GM19043 (cell line): Measurements from ENCODE around the gene CCT5.
A peak's percentile ranks its signal among the peaks of the same experiment; 100 is the strongest.
"Not testable (repeated sequence)": the region's sequence is repeated elsewhere in the genome, so short reads cannot be mapped to it uniquely, and the experiment has no call there.

Experiments
- ATAC-seq: cut with Tn5 transposase; IDR thresholded peaks from one replicate; pipeline ENCODE4 v1.9.1; 2021; ENCODE audit warnings: low read depth; ENCODE audit not compliant: unreplicated experiment

Gene CCT5

DNA sequence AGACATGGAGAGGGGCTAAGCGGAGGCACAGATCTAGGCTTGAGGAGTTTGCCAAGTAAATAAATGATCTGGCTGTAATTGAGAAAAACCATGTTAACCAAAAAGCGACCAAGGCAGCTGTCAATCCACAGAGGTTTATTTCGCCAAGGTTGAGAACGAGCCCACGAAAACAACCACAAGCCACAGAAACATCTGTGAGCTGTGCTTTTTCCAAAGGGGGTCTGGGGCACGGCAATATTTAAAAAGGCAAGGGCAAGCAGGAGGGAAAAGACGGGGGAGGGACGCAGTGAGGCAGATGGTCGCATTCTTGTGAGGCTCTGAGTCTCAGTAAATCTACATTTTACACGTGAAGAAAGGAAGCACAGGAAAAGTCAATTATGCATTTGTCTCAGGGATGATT, 25.4 kb downstream of the CCT5 start:
- ATAC-seq: no peak

DNA sequence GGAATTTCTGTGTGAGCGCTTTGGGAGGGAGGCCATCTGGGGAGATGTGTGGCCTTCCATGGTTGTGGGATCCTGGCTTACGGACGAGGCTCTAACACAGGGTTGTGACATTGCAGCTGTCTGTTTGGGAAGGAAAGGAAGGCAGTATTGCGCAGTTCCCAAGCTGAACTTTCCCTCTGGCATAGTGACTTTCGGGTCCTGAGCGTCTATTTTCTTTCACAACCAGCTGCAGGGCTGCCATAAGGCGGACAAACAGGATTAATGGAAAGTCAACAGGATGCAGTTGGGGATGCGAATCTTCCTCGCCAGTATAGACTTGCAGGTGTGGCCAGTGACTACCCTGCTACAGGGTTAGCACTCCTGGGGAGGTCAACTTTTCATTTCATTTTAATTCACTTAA, 25.9 kb downstream of the CCT5 start:
- ATAC-seq: no peak

DNA sequence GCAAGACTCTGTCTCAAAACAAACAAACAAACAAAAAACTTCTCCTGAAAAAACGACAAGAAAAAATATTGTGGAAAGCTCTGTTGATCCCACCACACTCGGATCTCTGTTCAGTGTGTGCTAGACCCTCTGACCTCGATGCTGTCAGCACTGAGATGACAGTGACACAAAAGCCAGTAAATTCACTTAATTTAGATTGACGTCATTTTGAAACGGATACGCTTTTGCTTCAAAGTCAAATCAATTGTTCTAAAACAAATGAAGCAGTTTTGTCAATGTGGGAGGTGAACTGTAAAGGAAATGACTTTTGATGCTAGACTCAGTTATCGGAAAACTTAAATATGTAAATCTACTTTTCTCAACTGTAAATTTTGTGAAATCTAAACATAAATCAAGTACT, 26.6 kb downstream of the CCT5 start:
- no peak for ATAC-seq

DNA sequence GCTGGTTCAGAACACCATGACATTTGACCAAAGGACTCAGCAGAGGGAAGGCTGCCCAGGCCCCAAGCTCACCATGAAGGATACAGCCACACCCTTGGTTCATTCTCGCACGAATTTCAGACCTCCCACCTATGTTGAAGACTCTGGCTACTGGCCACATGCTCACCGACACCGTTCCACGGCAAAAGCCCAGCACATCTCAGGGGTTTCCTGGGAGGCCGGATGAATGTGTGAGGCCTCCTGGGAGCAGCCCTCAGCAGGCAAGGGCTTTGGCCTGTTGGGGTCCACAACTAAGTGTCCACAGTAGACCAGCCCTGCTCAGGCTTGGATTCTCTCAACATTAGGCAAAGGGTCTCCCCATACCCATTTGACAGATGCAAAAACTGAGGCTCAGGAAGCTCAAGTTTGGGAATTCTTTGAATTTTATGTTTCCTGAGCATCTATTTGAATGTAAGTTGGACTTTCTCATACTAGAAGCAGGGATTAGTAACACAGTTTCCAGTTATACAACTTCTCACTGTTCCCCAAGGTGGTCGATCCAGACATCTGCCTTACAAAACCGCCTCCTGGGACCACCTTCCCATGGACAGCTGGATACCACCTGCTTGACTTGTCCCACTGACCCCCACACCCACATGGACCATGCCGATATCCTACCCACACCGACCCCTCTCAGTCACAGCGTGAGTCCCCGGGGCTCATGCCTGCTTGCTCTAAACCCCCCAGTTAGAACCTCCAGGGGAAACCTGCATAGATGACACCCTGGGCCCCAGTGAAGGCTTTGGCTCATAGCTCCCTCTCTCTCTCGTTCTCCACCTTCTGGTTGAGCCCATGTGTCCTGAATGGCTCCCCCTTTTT, 27.9 kb downstream of the CCT5 start:
- ATAC-seq: no peak

DNA sequence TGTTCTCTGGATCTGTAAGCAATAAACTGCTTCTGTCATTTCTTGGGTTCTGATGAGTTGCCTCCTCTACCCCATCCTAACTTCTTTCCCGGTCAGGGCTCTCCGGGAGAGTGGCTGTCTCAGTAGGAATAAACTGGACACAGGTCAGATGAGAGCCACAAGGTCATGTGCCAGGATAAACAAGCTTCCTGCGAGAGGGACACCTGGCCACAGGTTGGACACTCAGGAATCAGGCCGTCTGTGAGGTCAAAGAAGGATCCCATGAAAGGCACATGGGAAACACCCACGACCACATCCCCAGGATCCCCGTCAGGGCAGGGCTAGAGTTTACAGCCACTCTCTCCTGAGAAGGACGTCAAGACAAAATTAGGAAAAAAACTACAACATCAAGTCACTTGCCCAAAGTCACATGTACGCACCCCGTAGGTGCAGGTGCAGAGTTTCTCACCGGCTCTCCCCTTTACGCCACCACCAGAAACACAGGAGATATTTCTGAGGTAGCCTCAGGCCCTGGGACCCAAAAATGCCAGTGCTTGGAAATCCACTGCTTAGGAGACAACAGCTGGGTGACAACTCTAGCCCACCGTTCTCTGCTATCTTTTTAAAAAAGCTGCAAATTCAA, 28.7 kb downstream of the CCT5 start:
- no peak for ATAC-seq

DNA sequence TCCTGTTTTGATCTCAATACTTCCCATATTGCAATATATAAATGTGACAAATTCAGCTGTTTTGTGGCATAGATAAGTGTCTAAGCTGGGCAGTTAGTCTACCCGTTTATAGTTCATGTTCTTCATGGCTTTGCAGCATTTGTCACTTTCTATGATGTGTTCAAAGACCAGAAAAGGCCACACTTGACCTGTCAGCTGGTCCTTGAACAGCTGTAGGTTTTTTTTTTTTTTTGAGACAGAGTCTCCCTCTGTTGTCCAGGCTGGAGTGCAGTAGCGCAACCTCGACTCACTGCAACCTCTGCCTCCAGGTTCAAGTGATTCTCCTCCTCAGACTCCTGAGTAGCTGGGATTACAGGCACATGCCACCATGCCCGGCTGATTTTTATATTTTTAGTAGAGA, 29.2 kb downstream of the CCT5 start:
- ATAC-seq: no peak

DNA sequence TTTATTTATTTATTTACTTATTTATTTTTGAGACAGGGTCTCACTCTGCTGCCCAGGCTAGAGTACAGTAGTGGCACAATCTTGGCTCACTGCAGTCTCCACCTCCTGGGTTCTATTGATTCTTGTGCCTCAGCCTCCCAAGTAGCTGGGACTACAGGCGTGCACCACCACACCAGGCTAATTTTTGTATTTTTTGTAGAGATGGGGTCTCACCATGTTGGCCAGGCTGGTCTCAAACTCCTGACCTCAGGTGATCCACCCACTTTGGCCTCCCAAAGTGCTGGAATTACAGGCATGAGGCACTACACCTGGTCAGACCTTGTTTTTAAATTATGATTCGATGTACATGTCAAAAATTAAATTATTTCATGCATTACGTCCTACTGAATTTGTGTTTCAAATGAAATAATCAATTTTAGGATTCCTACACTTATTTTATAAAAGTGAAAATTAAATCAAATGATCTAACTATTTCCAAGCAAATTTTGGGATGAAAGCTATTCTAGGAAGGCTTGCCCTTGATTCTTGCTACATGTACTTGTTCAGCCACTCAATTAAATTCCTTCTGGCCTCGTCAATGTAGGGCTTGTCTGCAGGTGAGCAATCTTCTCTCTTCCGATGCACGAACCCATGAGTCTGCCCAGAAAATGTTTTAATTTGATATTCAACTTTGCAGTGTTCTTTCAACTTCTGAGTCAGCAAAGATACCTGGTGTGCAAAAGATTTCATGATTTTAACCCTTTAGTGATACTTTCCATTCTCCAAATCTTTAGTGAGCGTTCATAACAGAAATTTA, 30.0 kb downstream of the CCT5 start:
- no peak for ATAC-seq

DNA sequence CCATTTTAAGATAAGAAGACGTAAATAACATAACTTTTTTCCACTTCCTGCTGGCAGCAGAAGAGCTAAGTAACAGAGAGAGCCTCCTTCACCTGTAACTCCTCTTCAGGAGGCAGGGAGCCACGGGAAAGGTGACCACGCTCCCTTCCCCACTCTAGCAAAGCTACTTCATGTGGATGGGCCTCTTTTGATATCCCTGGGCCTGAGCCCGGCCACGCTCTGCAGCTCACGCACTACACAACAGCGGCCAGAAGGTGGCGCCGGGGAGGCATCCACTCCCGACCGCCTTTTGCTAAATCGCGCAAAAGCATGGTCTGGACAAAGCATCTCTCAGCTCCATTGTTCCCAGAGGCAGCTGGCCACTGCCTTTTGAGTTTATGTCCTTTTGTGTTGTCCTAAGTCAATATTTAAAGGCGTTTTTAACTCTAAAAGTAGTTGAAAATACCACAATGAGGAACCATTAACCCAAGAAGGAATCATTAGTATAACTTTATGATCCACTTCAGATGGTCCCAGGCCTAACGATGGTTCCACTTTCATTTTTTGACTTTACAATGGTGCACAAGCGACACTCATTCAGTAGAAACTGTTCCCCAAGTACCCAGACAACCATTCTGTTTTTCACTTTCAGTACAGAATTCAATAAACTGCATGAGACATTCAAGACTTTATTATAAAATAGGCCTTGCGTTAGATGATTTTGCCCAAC, 34.0 kb downstream of the CCT5 start:
- ATAC-seq: peak; percentile 94

DNA sequence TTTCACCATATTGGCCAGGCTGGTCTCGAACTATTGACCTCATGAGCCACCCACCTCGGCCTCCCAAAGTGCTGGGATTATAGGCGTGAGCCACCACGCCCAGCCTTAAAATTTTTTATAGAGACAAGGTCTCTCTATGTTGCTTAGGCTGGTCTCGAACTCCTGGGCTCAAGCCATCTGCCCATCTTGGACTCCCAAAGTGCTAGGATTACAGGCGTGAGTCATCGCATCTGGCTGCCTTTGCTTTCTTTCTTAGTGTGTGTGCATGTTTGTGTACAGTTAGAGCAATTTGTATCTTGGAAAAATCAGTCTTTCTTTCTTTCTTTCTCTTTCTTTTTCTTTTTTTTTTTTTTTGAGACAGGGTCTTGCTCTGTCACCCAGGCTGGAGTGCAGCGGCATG, 35.3 kb downstream of the CCT5 start:
- ATAC-seq: not testable (repeated sequence)

DNA sequence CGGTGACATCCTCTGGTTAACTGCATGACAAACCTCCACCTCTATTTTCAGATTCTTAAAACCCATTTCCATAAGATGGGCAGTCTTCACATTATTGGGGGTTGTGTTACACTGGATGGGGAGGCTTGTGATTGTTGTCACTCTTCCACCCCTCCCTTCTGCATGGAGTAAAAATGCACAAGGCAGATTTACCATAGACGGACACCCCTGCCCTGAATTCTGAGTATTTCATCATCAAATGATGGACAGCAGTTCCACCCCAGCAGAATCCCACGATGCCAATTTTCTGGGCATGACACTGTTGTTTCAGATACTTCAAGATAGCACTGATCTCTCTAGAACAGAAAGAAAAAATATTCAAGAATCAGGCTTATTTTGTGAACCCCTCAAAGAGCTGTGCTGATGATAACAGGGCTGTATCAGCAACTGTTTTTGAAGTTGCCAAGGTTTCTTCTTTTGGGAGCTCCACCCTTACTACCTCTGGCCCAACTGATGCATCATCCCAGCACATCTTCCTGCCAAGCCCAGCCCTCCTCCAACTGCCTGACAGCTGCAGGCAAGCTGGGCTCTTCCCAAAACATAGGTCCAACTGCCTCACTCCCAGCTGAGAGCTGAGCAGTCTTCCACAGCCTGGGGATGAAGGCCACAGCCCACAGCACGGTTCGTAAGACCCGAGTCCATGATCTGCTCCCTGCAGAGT, 36.2 kb downstream of the CCT5 start:
- no peak for ATAC-seq

DNA sequence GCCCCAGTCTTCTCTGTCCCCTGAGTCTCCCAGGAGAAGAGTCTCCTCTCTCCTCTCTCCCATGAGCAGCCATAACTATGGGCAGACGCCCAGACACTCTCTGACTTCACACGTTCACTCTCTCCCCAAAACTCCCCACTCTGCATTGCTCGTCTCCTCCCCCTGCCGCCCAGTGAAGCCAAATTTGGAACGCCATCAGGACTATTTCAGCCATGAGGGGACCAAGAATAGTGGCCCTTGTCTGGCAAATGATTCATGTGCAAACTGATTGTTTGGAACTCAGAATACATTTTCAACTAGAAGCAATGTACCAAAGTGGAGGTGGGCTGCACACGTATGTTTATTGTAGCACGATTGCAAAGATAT, 36.8 kb downstream of the CCT5 start:
- ATAC-seq: no peak

DNA sequence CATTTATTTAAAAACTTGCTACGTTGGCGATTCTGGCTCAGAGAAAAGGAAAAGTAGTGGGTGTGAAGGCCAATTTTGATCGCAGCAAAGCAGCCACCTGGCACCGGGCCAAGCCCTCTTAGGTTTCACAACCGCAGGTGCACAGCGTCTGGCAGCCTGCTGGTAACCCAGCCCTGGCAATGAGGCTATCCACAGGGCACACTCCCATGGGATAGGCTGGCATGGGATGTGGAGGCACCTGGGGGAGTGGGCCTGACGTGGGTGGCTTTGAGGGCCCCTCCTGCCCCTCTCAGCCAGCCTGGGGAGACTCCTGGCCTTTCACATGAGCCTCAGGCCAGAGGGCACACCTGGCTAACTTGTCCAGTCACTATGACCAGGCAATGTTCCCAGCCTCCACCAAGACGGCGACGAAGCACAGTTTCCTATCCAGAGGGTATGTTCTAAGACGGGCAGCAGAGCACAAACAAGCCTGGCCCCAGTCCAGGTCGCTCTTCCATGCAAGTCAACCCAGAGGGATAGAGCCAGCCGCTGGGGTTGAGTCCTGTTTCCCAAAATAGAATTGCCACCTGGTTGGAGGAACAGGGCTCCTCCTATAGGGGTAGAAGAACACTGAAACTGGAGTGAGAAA, 38.6 kb downstream of the CCT5 start:
- ATAC-seq: no peak

DNA sequence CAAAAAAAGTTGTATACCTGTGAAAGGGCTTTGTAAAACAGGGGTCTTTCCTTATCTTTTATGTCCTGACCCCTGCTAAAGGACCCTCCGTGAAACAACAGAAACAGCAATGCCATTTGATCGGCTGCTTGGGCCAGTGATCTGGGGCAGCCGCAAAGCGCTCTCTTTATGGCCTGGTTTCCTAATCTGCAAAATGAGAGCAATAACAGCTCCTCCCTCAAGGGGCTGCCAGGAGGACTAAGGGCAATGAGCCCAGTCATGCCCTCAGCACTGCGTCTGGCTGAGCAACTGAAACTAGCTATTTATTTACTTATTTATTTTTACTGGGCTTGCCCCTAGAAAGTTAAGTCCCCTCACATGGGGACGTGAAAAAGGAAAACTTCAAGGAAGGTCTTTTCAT, 39.3 kb downstream of the CCT5 start:
- ATAC-seq: no peak

DNA sequence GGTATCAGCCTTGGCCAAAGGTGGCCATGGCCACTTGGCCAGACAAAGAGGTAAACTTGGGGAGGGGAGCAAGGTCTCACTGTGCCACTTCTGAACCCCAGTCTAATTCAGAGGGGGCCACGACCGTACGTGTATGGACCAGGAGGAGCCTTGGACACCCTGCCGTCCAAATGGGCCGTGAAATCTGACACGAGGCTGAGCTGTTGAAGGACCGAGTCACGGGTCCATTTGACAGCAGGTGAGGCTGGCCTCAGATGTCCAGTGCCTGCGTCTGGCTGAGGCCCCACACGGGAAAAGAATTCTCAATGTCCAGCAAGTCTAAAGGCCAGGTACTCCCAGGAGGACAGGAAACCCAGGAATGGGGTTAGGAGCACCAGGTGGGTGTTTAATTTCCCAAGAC, 39.9 kb downstream of the CCT5 start:
- no peak for ATAC-seq

DNA sequence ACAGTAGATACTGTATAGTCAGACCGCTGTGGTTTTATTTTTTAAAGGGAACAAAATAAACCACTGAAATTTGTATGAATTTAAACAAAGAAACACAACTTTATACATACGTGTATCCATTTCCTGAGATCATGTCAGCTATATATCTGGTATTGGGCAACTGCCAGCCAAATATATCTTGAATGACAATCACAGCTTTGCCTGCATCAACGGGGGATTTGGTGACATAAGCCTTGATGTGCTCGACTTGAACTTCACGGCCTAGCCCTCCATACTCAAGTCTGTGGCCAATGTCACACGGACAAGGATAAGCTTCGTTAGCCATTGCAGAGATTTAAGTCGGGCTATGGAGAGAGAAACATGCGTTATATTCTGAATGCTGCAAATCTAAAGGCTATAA, 40.4 kb downstream of the CCT5 start:
- ATAC-seq: no peak

DNA sequence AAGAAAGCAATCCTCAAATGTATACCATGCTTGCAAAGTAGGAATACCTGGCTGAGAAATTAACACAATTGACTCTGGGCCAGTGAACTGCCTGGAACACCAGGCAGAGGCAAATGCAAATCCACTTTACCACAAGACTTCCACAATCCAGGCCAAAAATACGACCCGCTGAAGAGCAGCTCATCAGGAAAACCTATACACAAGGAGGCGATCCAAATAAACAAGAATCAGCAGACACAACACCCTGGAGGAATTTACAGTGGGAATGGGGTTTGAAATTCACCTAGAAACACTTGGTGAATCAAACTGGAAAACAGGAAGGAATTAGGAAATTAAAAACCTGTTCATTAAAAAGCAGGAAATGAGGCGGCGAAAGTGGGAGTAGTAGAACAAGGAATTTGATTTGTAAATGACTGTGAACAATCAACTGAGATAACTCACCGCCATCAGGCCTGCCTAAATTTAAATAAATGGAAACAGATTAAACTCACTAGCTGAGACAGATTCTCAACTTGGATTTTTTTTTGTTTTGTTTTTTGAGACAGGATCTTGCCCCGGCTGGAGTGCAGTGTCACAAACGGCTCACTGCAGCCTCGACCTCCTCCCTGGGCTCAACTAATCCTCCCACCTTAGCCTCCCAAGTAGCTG, 41.7 kb downstream of the CCT5 start:
- ATAC-seq: no peak

DNA sequence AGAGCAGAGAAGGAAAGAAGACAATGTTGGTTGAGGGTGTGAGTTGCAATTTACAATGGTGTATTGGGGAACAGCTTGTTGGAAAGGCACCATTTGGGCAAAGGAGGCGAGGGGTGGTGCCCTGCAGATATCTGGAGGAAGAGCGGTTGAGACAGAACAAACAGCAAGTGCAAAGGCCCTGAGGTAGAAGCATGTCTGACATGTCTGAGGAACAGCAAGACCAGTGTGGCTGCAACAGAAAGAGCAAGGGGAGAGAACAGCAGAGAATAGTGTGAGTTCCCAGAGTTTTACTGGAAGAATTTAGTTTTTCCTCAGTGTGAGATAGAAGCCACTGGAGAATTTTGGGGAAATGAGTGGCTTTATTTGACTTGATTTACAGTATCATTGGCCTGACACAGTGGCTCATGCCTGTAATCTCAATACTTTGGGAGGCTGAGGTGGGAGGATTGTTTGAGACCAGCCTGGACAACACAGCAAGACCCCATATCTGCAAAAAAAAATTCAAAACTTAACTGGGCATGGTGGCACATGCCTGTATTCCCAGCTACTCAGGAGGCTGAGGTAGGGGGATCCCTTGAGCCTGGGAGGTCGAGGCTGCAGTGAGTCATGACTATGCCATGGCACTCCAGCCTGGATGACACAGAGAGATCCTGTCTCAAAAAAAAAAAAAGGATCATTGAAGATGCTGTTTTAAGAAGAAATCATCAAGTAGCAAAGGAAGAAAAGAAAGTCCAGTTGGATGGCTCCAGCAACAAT, 44.0 kb downstream of the CCT5 start:
- ATAC-seq: no peak

DNA sequence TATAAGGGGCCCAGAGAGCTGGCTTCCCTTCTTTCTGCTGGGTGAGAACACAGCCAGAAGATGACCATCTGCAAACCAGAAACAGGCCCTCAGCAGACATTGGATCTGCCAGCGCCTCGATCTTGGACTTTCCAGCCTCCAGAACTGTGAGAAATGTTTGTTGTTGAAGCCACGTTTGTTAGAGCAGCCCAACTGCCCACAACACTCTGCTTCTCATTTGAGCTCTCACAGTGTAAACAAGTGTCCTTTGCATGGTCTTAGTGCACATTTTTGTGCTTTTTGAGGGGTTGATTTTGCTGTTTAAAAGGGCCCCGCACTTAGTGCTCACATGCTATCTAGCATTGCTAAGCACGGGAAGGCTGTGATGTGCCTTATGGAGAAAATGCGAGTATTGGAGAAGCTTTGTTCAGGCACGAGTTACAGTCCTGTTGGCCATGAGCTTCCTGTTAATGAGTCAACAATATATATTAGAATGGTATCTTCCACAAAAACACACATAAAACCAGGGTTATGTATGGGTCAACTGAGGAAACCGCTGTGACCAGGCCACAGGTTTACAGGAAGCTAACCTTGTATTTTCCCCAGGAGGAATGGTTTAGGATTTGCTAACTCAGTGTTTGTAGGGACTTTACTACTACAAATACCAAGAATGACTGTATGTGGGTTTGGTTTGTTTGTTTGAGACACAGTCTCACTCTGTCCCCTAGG, 45.7 kb downstream of the CCT5 start:
- ATAC-seq: no peak
